ENCODE results near the gene DEPDC7.
"Not testable (repeated sequence)": the region's sequence is repeated elsewhere in the genome, so short reads cannot be mapped to it uniquely, and the experiment has no call there.

Gene DEPDC7

GRCh38 chr11:33044285-33044756 is 28.6 kb downstream of the DEPDC7 start:
- no peak overlapping the region for H3K4me3 ChIP-seq (ENCODE audit: low read length)
- H3K27me3 ChIP-seq (ENCODE audit: insufficient read depth, low read length) = no peaks in the 10 kb centered on the region
- H3K4me1 ChIP-seq (ENCODE audit: insufficient read depth, low read length) = no peaks in the 10 kb centered on the region
- peaks cover 40% of the 10 kb centered on the region for H3K36me3 ChIP-seq (ENCODE audit: insufficient read depth, low read depth, low read length)
- no peak overlapping the region for H3K27ac ChIP-seq (ENCODE audit: low read length)
- no peak overlapping the region for H3K9ac ChIP-seq (ENCODE audit: low read depth, low read length)
- H3K9me3 ChIP-seq (ENCODE audit: insufficient read depth, low read depth, low read length) = peaks cover 9% of the 10 kb centered on the region

GRCh38 chr11:33045551-33046255 is 30.0 kb downstream of the DEPDC7 start:
- H3K36me3 ChIP-seq (ENCODE audit: insufficient read depth, low read depth, low read length) = peaks cover 40% of the 10 kb centered on the region
- no peak overlapping the region for H3K27ac ChIP-seq (ENCODE audit: low read length)
- no peak overlapping the region for H3K9ac ChIP-seq (ENCODE audit: low read depth, low read length)
- H3K9me3 ChIP-seq (ENCODE audit: insufficient read depth, low read depth, low read length) = peaks cover 9% of the 10 kb centered on the region
- H3K4me1 ChIP-seq (ENCODE audit: insufficient read depth, low read length) = no peaks in the 10 kb centered on the region
- H3K27me3 ChIP-seq (ENCODE audit: insufficient read depth, low read length) = no peaks in the 10 kb centered on the region
- no peak overlapping the region for H3K4me3 ChIP-seq (ENCODE audit: low read length)

- H3K4me1 ChIP-seq (ENCODE audit: insufficient read depth, low read length); H3K9ac ChIP-seq (ENCODE audit: low read depth, low read length); H3K9me3 ChIP-seq (ENCODE audit: insufficient read depth, low read depth, low read length); H3K27me3 ChIP-seq (ENCODE audit: insufficient read depth, low read length); H3K27ac ChIP-seq (ENCODE audit: low read length); H3K4me3 ChIP-seq (ENCODE audit: low read length): not testable (repeated sequence)
- H3K36me3 ChIP-seq (ENCODE audit: insufficient read depth, low read depth, low read length) = peaks cover 37% of the 10 kb centered on the region
These were observed 33.0 kb downstream of the DEPDC7 start for GRCh38 chr11:33048701-33049100.

- H3K27me3 ChIP-seq (ENCODE audit: insufficient read depth, low read length); H3K4me3 ChIP-seq (ENCODE audit: low read length); H3K27ac ChIP-seq (ENCODE audit: low read length); H3K9me3 ChIP-seq (ENCODE audit: insufficient read depth, low read depth, low read length); H3K4me1 ChIP-seq (ENCODE audit: insufficient read depth, low read length); H3K9ac ChIP-seq (ENCODE audit: low read depth, low read length): not testable (repeated sequence)
- peaks cover 26% of the 10 kb centered on the region for H3K36me3 ChIP-seq (ENCODE audit: insufficient read depth, low read depth, low read length)
These were observed 34.1 kb downstream of the DEPDC7 start for GRCh38 chr11:33049565-33050408.

- Histone ChIP-seq H3K36me3 (ENCODE audit: insufficient read depth, low read depth, low read length) (peaks cover 10% of the 10 kb centered on the region; the same call in 1 of the 2 replicates), H3K27ac (ENCODE audit: low read length) (no peak overlapping the region), H3K27me3 (ENCODE audit: insufficient read depth, low read length) (no peaks in the 10 kb centered on the region), H3K4me1 (ENCODE audit: insufficient read depth, low read length) (no peaks in the 10 kb centered on the region), H3K4me3 (ENCODE audit: low read length) (no peak overlapping the region), H3K9ac (ENCODE audit: low read depth, low read length) (no peak overlapping the region), H3K9me3 (ENCODE audit: insufficient read depth, low read depth, low read length) (no peaks in the 10 kb centered on the region)
These were observed 36.6 kb downstream of the DEPDC7 start for GRCh38 chr11:33052231-33052630.

GRCh38 chr11:33055375-33055774 is 39.7 kb downstream of the DEPDC7 start:
- Histone ChIP-seq H3K9ac (ENCODE audit: low read depth, low read length) (no peak overlapping the region), H3K27me3 (ENCODE audit: insufficient read depth, low read length) (no peaks in the 10 kb centered on the region), H3K4me3 (ENCODE audit: low read length) (no peak overlapping the region), H3K27ac (ENCODE audit: low read length) (no peak overlapping the region), H3K4me1 (ENCODE audit: insufficient read depth, low read length) (no peaks in the 10 kb centered on the region), H3K9me3 (ENCODE audit: insufficient read depth, low read depth, low read length) (no peaks in the 10 kb centered on the region), H3K36me3 (ENCODE audit: insufficient read depth, low read depth, low read length) (peaks cover 32% of the 10 kb centered on the region; the same call in 1 of the 2 replicates)

GRCh38 chr11:33057284-33057683 is 41.6 kb downstream of the DEPDC7 start:
- peaks cover 43% of the 10 kb centered on the region for H3K36me3 ChIP-seq (ENCODE audit: insufficient read depth, low read depth, low read length)
- H3K9ac ChIP-seq (ENCODE audit: low read depth, low read length) = no peak overlapping the region
- H3K27ac ChIP-seq (ENCODE audit: low read length) = no peak overlapping the region
- H3K9me3 ChIP-seq (ENCODE audit: insufficient read depth, low read depth, low read length) = no peaks in the 10 kb centered on the region
- no peak overlapping the region for H3K4me3 ChIP-seq (ENCODE audit: low read length)
- H3K27me3 ChIP-seq (ENCODE audit: insufficient read depth, low read length) = no peaks in the 10 kb centered on the region
- H3K4me1 ChIP-seq (ENCODE audit: insufficient read depth, low read length) = no peaks in the 10 kb centered on the region

- H3K4me1 ChIP-seq (ENCODE audit: insufficient read depth, low read length) = no peaks in the 10 kb centered on the region
- H3K36me3 ChIP-seq (ENCODE audit: insufficient read depth, low read depth, low read length) = peaks cover 55% of the 10 kb centered on the region
- no peaks in the 10 kb centered on the region for H3K27me3 ChIP-seq (ENCODE audit: insufficient read depth, low read length)
- no peak overlapping the region for H3K4me3 ChIP-seq (ENCODE audit: low read length)
- H3K9me3 ChIP-seq (ENCODE audit: insufficient read depth, low read depth, low read length) = no peaks in the 10 kb centered on the region
- H3K27ac ChIP-seq (ENCODE audit: low read length) = no peak overlapping the region
- no peak overlapping the region for H3K9ac ChIP-seq (ENCODE audit: low read depth, low read length)
These were observed 43.8 kb downstream of the DEPDC7 start for GRCh38 chr11:33059331-33060007.

GRCh38 chr11:33060271-33060670 is 44.6 kb downstream of the DEPDC7 start:
- H3K9ac ChIP-seq (ENCODE audit: low read depth, low read length) = no peak overlapping the region
- H3K9me3 ChIP-seq (ENCODE audit: insufficient read depth, low read depth, low read length) = no peaks in the 10 kb centered on the region
- H3K36me3 ChIP-seq (ENCODE audit: insufficient read depth, low read depth, low read length) = peaks cover 55% of the 10 kb centered on the region
- H3K27ac ChIP-seq (ENCODE audit: low read length) = no peak overlapping the region
- H3K4me1 ChIP-seq (ENCODE audit: insufficient read depth, low read length) = no peaks in the 10 kb centered on the region
- no peaks in the 10 kb centered on the region for H3K27me3 ChIP-seq (ENCODE audit: insufficient read depth, low read length)
- no peak overlapping the region for H3K4me3 ChIP-seq (ENCODE audit: low read length)

- Histone ChIP-seq H3K27ac (ENCODE audit: low read length) (no peak overlapping the region), H3K36me3 (ENCODE audit: insufficient read depth, low read depth, low read length) (peaks cover 68% of the 10 kb centered on the region), H3K4me1 (ENCODE audit: insufficient read depth, low read length) (no peaks in the 10 kb centered on the region), H3K27me3 (ENCODE audit: insufficient read depth, low read length) (no peaks in the 10 kb centered on the region), H3K9ac (ENCODE audit: low read depth, low read length) (no peak overlapping the region), H3K9me3 (ENCODE audit: insufficient read depth, low read depth, low read length) (no peaks in the 10 kb centered on the region), H3K4me3 (ENCODE audit: low read length) (no peak overlapping the region)
These were observed 46.5 kb downstream of the DEPDC7 start for GRCh38 chr11:33062137-33062536.

GRCh38 chr11:33063326-33063881 is 47.7 kb downstream of the DEPDC7 start:
- Histone ChIP-seq H3K27me3 (ENCODE audit: insufficient read depth, low read length) (no peaks in the 10 kb centered on the region), H3K36me3 (ENCODE audit: insufficient read depth, low read depth, low read length) (peaks cover 63% of the 10 kb centered on the region), H3K4me1 (ENCODE audit: insufficient read depth, low read length) (no peaks in the 10 kb centered on the region), H3K9ac (ENCODE audit: low read depth, low read length) (no peak overlapping the region), H3K27ac (ENCODE audit: low read length) (no peak overlapping the region), H3K4me3 (ENCODE audit: low read length) (no peak overlapping the region), H3K9me3 (ENCODE audit: insufficient read depth, low read depth, low read length) (no peaks in the 10 kb centered on the region)
